Measurements from ENCODE around the gene NKAIN2. TPM values are rescaled to one million over a fixed set of nuclear protein-coding genes. Genes with fewer than 3 reads are reported as not detected.

Gene NKAIN2
- total RNA-seq, 2 donors from 2014 or later = 0.68 TPM; not detected in 1

- no peak overlapping the region for H3K27ac ChIP-seq
- intact Hi-C loops (cut with DNase I) = no loop called here
- WGBS = 81% methylated on average over 6 of the region's 6 CpGs
These were observed 270.3 kb downstream of the NKAIN2 start for GRCh38 chr6:124073820-124074587.

GRCh38 chr6:124074606-124075005 lies 270.9 kb downstream of the NKAIN2 start:
- 91% methylated on average over 5 of the region's 5 CpGs for WGBS
- Histone ChIP-seq H3K27ac (no peak overlapping the region), H3K27me3 (replicated peaks; ENCODE audit: insufficient read depth) (no peaks in the 10 kb centered on the region), H3K4me1 (replicated peaks) (no peaks in the 10 kb centered on the region), H3K4me3 (no peak overlapping the region), H3K9me3 (no peaks in the 10 kb centered on the region), H3K36me3 (no peaks in the 10 kb centered on the region)
- no peak for DNase-seq (ENCODE audit: low spot score)
- intact Hi-C loops (cut with DNase I) = no loop called here
- TF ChIP-seq CTCF (IDR thresholded peaks at IDR 0.05) = no peak
- no peak for TF ChIP-seq POLR2A (IDR thresholded peaks at IDR 0.05)
- TF ChIP-seq POLR2AphosphoS5 (IDR thresholded peaks at IDR 0.05) = no peak

More at GRCh38 chr6:124073820-124074587, 270.3 kb downstream of the NKAIN2 start:
- no peak overlapping the region for H3K4me3 ChIP-seq
- no peaks in the 10 kb centered on the region for H3K27me3 ChIP-seq (replicated peaks; ENCODE audit: insufficient read depth)
- DNase-seq (ENCODE audit: low spot score) = no peak
- TF ChIP-seq CTCF (IDR thresholded peaks at IDR 0.05) = no peak
- TF ChIP-seq POLR2AphosphoS5 (IDR thresholded peaks at IDR 0.05) = no peak
- no peak for TF ChIP-seq POLR2A (IDR thresholded peaks at IDR 0.05)
- no peaks in the 10 kb centered on the region for H3K36me3 ChIP-seq
- H3K9me3 ChIP-seq = no peaks in the 10 kb centered on the region
- H3K4me1 ChIP-seq (replicated peaks) = no peaks in the 10 kb centered on the region

- Histone ChIP-seq H3K4me1 (replicated peaks) (no peaks in the 10 kb centered on the region), H3K27ac (no peak overlapping the region), H3K4me3 (no peak overlapping the region), H3K36me3 (no peaks in the 10 kb centered on the region), H3K27me3 (replicated peaks; ENCODE audit: insufficient read depth) (no peaks in the 10 kb centered on the region), H3K9me3 (no peaks in the 10 kb centered on the region)
- no peak for TF ChIP-seq POLR2AphosphoS5 (IDR thresholded peaks at IDR 0.05)
- no peak for TF ChIP-seq CTCF (IDR thresholded peaks at IDR 0.05)
- DNase-seq (ENCODE audit: low spot score) = no peak
- 29% methylated on average over 5 of the region's 5 CpGs for WGBS
- intact Hi-C loops (cut with DNase I) = no loop called here
These were observed 272.8 kb downstream of the NKAIN2 start for GRCh38 chr6:124076336-124077048.

GRCh38 chr6:124078169-124078568 lies 274.5 kb downstream of the NKAIN2 start:
- TF ChIP-seq CTCF (IDR thresholded peaks at IDR 0.05) = no peak
- no peak for TF ChIP-seq POLR2A (IDR thresholded peaks at IDR 0.05)
- TF ChIP-seq POLR2AphosphoS5 (IDR thresholded peaks at IDR 0.05) = no peak
- DNase-seq (ENCODE audit: low spot score) = no peak
- intact Hi-C loops (cut with DNase I) = no loop called here

More at GRCh38 chr6:124078169-124078568, 274.5 kb downstream of the NKAIN2 start:
- H3K27me3 ChIP-seq (replicated peaks; ENCODE audit: insufficient read depth) = no peaks in the 10 kb centered on the region
- no peaks in the 10 kb centered on the region for H3K36me3 ChIP-seq
- no peak overlapping the region for H3K27ac ChIP-seq
- no peaks in the 10 kb centered on the region for H3K4me1 ChIP-seq (replicated peaks)
- no peak overlapping the region for H3K4me3 ChIP-seq
- no peaks in the 10 kb centered on the region for H3K9me3 ChIP-seq
